Lower leg skin (tissue), 3 donors: ENCODE measurements around the gene ATP5F1D.

Source experiments
- POLR2A ChIP-seq, 2 donors: fragments of 450-650 bp; IDR thresholded peaks; one replicate each; pipeline ENCODE4 v1.6.1; 2016 to 2017; ENCODE audit warnings: antibody characterized with exemption in 2 of 2, mild to moderate bottlenecking in 1 of 2, moderate library complexity in 1 of 2
- TF ChIP-seq, protein P1 (sequence below), 3 donors: fragments of 450-650 bp; IDR thresholded peaks; one replicate each; pipeline ENCODE4 v1.5.1; 2016; ENCODE audit warnings: antibody characterized with exemption in 3 of 3, mild to moderate bottlenecking in 3 of 3, moderate library complexity in 2 of 3

DNA sequence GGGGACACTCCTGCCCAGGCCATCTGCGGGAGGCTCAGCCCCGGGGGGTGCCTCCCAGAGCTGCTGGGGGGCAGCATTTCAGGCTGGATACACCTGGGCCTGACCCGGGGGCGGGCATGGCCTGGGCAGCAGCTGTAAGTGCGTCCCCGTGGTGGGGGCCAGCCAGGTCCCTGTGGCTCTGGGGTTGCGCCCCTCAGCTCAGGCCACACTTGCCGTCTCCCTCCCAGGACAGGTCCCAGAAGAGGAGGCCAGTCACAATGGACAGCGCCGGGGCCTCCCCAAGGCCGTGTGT lies 15.4 kb upstream of the ATP5F1D start:
- TF ChIP-seq, protein P1, sequence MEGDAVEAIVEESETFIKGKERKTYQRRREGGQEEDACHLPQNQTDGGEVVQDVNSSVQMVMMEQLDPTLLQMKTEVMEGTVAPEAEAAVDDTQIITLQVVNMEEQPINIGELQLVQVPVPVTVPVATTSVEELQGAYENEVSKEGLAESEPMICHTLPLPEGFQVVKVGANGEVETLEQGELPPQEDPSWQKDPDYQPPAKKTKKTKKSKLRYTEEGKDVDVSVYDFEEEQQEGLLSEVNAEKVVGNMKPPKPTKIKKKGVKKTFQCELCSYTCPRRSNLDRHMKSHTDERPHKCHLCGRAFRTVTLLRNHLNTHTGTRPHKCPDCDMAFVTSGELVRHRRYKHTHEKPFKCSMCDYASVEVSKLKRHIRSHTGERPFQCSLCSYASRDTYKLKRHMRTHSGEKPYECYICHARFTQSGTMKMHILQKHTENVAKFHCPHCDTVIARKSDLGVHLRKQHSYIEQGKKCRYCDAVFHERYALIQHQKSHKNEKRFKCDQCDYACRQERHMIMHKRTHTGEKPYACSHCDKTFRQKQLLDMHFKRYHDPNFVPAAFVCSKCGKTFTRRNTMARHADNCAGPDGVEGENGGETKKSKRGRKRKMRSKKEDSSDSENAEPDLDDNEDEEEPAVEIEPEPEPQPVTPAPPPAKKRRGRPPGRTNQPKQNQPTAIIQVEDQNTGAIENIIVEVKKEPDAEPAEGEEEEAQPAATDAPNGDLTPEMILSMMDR (IDR thresholded peaks at IDR 0.05), result no peak
- no peak for TF ChIP-seq POLR2A (IDR thresholded peaks at IDR 0.05)
